Choroid plexus epithelial cell (primary cell): ENCODE results near the gene JAKMIP3.

Experiments
- DNase-seq: peaks from one replicate; pipeline ENCODE4 v3.0.0-alpha.2; 2010; ENCODE audit warnings: low read depth
- H3K4me3 ChIP-seq: 2 replicates; pipeline ENCODE4 v1.5.1; 2011; ENCODE audit warnings: low read depth, mild to moderate bottlenecking, control low read depth, low read length, moderate library complexity
- TF ChIP-seq, protein P1 (sequence below): conservative IDR thresholded peaks from 2 replicates; pipeline ENCODE4 v1.5.1; 2011; ENCODE audit warnings: low read depth, mild to moderate bottlenecking, control low read depth, inconsistent platforms, low read length, moderate library complexity

JAKMIP3 gene

DNA sequence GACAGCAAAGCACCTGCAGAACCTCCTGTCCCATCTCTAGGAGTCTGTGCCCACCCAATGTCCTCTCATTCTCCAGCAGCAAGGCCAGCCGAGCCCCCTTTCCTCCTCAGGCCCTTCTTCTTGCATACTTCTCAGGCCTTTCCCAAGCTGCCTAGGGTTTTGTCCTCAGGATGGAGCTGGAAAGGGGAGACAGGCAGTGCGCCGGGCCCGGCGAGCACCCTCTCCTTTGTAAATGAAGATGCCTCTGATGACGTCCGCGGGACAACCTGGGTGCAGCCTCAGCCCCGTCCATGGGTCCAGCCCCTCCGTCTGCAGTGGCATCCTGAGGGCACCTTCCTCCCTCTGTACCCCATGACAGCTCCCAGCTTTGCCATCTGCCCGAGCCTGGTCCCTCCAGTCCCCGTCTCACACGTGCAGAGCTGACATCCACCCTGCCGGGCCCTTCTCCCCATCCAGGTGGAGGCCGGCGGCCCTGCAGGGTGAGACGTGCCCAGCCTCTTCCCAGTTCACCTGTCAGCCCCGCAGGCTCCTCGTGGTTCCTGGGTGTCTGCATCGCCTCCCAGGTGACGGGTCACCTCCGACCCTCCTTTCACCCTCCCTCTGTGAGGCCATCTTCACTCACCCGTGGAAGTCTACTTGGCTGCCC, 36.4 kb downstream of the JAKMIP3 start:
- H3K4me3 ChIP-seq: no peak overlapping the region
- no peak for DNase-seq
- TF ChIP-seq, protein P1, sequence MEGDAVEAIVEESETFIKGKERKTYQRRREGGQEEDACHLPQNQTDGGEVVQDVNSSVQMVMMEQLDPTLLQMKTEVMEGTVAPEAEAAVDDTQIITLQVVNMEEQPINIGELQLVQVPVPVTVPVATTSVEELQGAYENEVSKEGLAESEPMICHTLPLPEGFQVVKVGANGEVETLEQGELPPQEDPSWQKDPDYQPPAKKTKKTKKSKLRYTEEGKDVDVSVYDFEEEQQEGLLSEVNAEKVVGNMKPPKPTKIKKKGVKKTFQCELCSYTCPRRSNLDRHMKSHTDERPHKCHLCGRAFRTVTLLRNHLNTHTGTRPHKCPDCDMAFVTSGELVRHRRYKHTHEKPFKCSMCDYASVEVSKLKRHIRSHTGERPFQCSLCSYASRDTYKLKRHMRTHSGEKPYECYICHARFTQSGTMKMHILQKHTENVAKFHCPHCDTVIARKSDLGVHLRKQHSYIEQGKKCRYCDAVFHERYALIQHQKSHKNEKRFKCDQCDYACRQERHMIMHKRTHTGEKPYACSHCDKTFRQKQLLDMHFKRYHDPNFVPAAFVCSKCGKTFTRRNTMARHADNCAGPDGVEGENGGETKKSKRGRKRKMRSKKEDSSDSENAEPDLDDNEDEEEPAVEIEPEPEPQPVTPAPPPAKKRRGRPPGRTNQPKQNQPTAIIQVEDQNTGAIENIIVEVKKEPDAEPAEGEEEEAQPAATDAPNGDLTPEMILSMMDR: no peak

GRCh38 chr10:132102717-132103110, 37.0 kb downstream of the JAKMIP3 start:
- H3K4me3 ChIP-seq: no peak overlapping the region
- TF ChIP-seq, protein P1: no peak
- no peak for DNase-seq

GRCh38 chr10:132103116-132103910, 37.6 kb downstream of the JAKMIP3 start:
- TF ChIP-seq, protein P1: no peak
- no peak for DNase-seq
- H3K4me3 ChIP-seq: no peak overlapping the region

DNA sequence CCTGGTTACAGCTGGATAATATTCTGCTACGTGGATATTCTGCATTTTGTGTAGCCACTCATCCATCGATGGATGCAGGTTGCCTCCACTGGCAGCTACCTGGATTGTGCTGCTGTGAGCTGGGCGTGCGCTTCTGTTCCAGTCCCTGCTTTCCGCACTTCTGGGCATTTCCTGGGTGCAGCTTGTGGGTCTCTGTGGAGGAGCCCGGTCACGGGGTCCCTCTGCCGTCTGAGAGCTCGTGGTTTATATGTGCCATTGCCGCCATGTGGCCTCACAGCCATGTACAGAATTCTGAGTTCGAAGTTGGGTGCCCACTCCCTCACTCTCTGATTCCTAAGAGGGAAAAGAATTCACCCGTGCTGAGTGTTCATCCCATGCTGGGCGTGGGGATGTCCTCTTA, 38.3 kb downstream of the JAKMIP3 start:
- no peak overlapping the region for H3K4me3 ChIP-seq
- no peak for DNase-seq
- TF ChIP-seq, protein P1: no peak

DNA sequence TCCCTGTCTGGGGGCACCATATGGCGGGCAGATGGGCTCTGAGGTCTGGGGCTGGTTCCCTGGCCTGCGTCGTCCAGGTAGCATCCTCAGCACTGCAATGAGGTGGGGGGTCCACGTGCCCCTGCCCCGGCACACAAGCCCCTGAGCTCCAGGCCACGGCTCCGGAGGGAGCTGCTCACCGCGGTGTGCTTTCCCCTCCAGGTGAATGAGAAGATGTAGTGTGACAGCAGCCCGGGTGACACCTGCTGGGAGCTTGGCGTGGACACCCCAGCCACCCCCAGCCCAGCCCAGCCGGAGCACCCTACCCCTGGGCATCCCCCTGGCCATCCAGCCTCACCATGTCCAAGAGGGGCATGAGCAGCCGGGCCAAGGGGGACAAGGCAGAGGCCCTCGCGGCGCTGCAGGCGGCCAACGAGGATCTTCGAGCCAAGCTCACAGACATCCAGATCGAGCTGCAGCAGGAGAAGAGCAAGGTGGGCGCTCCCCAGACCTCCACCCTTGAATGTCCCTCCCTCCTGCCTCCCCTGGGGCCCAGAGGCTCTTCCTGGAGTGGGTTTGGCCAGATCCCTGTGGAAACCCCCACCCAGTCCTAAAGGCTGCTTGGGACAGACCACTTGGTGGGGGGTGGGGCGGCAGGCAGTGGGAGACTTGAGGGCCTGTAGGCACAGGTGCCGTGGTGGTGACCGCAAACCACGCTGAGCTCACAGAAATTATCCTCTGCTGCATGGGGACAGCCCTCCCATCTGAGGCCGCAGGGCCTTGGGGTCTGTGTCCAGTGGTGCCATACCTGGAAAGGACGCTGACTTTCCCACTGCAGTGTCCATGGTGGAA, 38.9 kb downstream of the JAKMIP3 start:
- DNase-seq: no peak
- TF ChIP-seq, protein P1: no peak
- H3K4me3 ChIP-seq: no peak overlapping the region

DNA sequence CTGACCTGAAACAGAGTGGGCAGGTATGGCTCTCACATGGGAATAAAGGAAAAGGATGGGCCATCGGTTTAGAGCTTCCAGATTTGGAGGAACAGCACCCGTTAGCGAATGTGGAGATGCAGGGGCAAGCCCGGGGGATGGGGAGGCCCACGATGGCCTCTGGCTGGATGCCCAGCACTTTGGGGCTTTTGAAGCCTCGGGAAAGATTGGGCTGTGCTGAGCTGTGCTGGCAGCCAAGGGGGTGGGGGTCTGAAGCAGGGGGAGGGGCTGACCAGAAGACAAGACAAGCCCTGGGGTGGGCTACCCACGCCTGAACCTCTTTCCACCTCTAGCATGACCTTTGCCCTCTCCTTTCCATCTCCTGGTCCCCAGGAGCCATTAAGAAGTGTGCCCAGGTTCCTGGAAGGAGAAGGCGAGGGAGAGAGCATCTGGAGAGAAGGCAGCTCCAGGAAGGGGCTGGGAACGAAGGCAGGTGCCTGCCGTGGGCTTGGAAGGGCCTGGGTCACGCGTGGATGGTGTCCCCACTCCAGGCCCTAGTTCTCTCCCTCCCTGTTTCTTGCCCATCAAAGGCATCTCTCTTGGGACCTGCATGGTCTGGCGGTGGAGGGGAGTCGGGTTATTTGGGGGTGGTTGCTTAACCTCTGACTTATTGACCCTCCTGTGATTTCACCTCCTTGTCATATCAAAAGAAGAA, 39.7 kb downstream of the JAKMIP3 start:
- no peak for DNase-seq
- TF ChIP-seq, protein P1: no peak
- H3K4me3 ChIP-seq: no peak overlapping the region
